Measurements from ENCODE around the gene KRTAP10-11. TPM values are rescaled to one million over a fixed set of nuclear protein-coding genes. Genes with fewer than 3 reads are reported as not detected.

Gene KRTAP10-11
- total and polyA plus RNA-seq, 2 of the 8 experiments (the other 6 are each of a cell fraction or from before 2014, with no cell fraction given) = not detected

DNA sequence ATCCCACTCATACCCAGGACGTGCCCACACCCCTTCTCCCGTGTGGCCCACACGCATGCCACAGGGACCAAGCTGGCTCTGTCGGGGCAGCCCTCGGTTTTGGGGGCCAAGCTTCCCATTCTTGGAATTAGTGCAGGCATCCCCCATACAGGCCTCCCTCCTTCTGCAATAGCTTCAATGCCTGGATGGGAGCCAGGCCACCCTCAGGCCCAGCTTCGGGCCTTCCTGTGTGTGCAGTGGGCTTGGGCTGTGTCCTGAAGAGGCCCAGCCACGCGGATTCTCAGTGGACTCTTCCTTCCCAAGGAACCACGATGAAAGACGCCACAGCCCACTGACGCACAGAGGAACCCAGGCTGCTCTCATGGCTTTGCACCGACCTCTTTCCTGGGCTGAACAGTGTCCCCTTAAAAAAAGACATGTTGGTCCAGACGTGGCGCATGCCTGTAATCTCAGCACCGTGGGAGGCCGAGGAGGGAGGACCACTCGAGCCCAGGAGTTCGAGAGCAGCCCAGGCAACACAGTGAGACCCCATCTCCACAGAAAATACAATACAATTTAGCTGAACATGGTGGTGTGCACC, 3.4 kb downstream of the KRTAP10-11 start (continued):
- TF ChIP-seq EP300 (IDR thresholded peaks at IDR 0.05; ENCODE audit: borderline replicate concordance in 1 of 2, low read depth in 2 of 2, low read length in 2 of 2) (no peak), BCL11A (IDR thresholded peaks at IDR 0.05; ENCODE audit: low read depth in 2 of 2, low read length in 2 of 2) (no peak), PHF8 (conservative IDR thresholded peaks at IDR 0.05; ENCODE audit: low read depth, low read length) (no peak)
